ENCODE measurements around the gene ASRGL1.
"Not testable (repeated sequence)": the region's sequence is repeated elsewhere in the genome, so short reads cannot be mapped to it uniquely, and the experiment has no call there.

GRCh38 chr11:62379586-62379985, 42.3 kb downstream of the ASRGL1 start:
- TF ChIP-seq POLR2A, POLR2AphosphoS5, CTCF, EP300 (IDR thresholded peaks at IDR 0.05): not testable (repeated sequence)
